AG04450 (cell line): ENCODE results near the gene PACRG. TPM values are rescaled to one million over a fixed set of nuclear protein-coding genes. Genes with fewer than 3 reads are reported as not detected.

Source experiments
- CTCF ChIA-PET: fragments of 300-600, 350-600 bp; formaldehyde crosslinking; extraction: SDS; loops from one replicate; lab custom pipeline; 2022; ENCODE audit warnings: antibody characterized with exemption, inconsistent platforms; lab: Charles Lee
- POLR2A ChIA-PET: fragments of 350-600 bp; formaldehyde crosslinking; extraction: SDS; loops from one replicate; lab custom pipeline; 2021; ENCODE audit warnings: antibody characterized with exemption, inconsistent platforms; lab: Yijun Ruan, JAX
- DNase-seq: peaks from one replicate; pipeline ENCODE4 v3.0.0-alpha.2; 2011; ENCODE audit warnings: low read depth, low spot score
- H3K27ac ChIP-seq: one replicate; pipeline ENCODE4 v1.5.1; 2012; ENCODE audit warnings: low read depth, low read length, control low read depth
- H3K27me3 ChIP-seq: one replicate; pipeline ENCODE4 v1.6.0; 2012; ENCODE audit warnings: low read length; ENCODE audit not compliant: control insufficient read depth, insufficient read depth
- H3K4me3 ChIP-seq: 2 replicates; pipeline ENCODE4 v1.5.1; 2011; ENCODE audit warnings: mild to moderate bottlenecking, low read depth, low read length, control low read depth
- H3K9me3 ChIP-seq: 2 replicates; pipeline ENCODE4 v1.5.1; 2012; ENCODE audit warnings: low read length; ENCODE audit not compliant: control insufficient read depth, insufficient read depth
- polyA plus RNA-seq: library from polyadenylated mRNA; depleted of rRNA; stranded (reverse); fragments of >200 nt; gene quantifications from 2 replicates; pipeline ENCODE4 v1.2.3, GENCODE V29; 2011
- TF ChIP-seq, protein P1 (sequence below): IDR thresholded peaks from 2 replicates; pipeline ENCODE4 v1.5.1; 2011; ENCODE audit warnings: low read depth, low read length, control low read depth, inconsistent platforms

PACRG gene
- polyA plus RNA-seq, 1 experiment, result not detected

DNA sequence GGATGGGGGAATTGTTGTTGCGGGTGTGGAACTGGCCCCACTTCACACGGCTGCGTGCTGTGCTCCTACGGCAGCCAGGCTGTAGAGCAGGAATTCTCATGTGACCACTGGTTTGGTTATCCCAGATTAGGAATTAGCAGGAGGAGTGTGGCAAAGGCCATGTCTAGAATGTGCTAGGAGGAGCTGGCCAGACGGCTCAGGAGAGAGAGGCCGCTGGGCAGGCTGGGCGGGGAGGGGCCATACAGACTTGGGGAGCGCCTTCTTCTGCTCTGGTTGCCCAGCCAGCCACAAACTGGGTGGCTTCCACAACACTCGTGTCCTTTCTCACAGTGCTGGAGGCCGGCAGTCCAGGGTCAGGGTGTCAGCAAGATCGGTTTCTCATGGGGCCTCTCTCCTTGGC lies 441.7 kb downstream of the PACRG start:
- no peak for DNase-seq
- TF ChIP-seq, protein P1, sequence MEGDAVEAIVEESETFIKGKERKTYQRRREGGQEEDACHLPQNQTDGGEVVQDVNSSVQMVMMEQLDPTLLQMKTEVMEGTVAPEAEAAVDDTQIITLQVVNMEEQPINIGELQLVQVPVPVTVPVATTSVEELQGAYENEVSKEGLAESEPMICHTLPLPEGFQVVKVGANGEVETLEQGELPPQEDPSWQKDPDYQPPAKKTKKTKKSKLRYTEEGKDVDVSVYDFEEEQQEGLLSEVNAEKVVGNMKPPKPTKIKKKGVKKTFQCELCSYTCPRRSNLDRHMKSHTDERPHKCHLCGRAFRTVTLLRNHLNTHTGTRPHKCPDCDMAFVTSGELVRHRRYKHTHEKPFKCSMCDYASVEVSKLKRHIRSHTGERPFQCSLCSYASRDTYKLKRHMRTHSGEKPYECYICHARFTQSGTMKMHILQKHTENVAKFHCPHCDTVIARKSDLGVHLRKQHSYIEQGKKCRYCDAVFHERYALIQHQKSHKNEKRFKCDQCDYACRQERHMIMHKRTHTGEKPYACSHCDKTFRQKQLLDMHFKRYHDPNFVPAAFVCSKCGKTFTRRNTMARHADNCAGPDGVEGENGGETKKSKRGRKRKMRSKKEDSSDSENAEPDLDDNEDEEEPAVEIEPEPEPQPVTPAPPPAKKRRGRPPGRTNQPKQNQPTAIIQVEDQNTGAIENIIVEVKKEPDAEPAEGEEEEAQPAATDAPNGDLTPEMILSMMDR, result no peak
- Histone ChIP-seq H3K4me3 (no peak overlapping the region), H3K9me3 (peaks cover 25% of the 10 kb centered on the region), H3K27ac (no peak overlapping the region), H3K27me3 (no peaks in the 10 kb centered on the region)
- ChIA-PET POLR2A (no interaction called here), CTCF (no interaction called here)

DNA sequence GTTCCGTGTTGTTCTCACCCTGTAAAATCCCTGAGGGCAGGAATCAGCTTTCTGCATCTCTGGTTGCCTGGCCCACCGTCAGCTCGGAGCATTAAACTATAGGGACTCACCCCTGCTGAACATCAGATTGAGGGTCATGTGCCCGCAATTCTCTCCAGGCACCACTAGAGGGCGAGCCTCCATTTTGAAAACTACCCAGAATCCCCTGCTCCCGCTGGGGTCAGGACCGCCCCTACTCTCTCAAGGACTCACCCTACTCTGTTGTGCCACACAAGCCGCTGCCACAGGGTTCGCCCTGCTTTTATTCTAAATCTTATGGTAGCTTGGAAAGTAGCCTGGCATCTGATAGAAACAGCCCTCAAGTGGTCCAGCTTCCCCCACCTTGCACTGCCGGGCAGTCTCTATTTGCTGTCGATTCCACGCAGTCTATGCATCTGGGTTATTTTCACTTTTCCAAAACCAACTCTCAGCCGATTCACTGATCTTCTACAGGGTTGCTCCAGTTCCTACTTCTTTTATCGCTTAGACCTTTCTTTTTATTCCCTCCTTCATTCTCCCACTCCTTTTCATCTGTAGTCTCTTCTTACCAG lies 442.6 kb downstream of the PACRG start:
- Histone ChIP-seq H3K9me3 (peaks cover 22% of the 10 kb centered on the region), H3K27me3 (no peaks in the 10 kb centered on the region), H3K27ac (no peak overlapping the region), H3K4me3 (no peak overlapping the region)
- ChIA-PET POLR2A (no interaction called here), CTCF (no interaction called here)
- TF ChIP-seq, protein P1, result peak; percentile 43
- no peak for DNase-seq

DNA sequence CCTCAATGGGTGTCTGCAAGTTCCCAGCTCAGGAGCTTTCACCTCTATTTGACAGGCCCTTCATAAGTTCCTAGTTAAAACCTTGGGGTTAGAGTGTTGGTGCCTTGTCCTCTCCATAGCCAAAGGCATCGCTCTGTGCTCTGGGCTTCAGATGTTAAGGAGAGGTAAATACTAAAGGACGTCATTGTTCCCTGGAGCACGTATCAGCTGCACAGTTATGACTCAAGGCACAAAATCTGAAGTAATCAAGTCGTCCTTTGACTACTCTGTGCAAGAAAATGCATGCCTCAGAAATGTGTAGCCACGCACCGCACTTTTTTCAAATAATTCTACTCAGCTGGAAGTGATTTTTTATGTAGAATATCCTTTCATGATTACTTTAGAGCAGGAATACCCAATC lies 446.0 kb downstream of the PACRG start:
- no peak overlapping the region for H3K4me3 ChIP-seq
- CTCF ChIA-PET, result interaction anchor here (0.6 kb wide), 1 partner anchor 1798 kb away, joined by 3 read pairs; no protein-coding TSS in a partner anchor
- POLR2A ChIA-PET, result no interaction called here
- peaks cover 29% of the 10 kb centered on the region for H3K9me3 ChIP-seq
- no peak overlapping the region for H3K27ac ChIP-seq
- no peak for DNase-seq
- TF ChIP-seq, protein P1, result no peak
- no peaks in the 10 kb centered on the region for H3K27me3 ChIP-seq

DNA sequence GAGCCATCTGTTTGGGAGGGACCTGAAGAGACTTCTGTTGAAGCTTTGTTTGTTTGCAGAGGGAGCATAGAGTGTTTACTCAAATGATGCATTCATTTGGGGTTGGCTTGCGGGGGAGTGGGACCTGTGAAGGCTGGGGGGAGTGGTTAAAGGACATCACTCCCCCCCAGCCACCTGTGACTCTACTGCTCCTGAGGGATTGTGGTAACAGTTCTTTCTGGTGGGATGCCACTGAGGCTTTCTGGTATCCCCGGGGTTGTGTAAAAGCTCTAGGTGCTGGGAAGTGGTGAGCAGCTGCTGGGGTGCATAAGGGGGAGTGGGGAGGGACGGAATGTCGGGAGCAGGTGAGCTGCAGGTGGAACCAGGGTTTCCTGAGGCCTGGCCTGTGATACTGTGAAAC lies 447.5 kb downstream of the PACRG start:
- peaks cover 23% of the 10 kb centered on the region for H3K9me3 ChIP-seq
- no peaks in the 10 kb centered on the region for H3K27me3 ChIP-seq
- no peak overlapping the region for H3K27ac ChIP-seq
- no peak for DNase-seq
- POLR2A ChIA-PET, result no interaction called here
- CTCF ChIA-PET, result no interaction called here
- TF ChIP-seq, protein P1, result no peak
- H3K4me3 ChIP-seq, result no peak overlapping the region

DNA sequence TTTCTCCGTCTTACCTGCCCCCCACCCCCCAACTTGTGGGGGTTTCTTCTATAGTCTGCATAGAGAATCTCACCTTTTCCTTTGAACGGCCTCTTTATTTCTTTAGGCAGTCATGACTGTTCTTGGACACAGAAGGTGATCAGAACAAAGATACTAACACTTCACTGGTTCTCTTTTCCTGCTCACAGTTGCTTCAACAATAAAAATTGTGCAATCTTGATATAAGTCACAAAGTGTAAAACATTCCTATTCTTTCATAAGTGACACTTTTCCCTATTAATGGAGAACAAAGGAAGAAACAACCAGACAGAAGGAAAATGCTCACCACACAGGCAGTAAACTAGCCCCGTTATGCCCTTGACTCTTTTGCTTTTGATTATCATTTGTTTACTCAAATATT lies 448.3 kb downstream of the PACRG start:
- ChIA-PET POLR2A (no interaction called here), CTCF (interaction anchor here (0.6 kb wide), 1 partner anchor 132 kb away, joined by 3 read pairs; no protein-coding TSS in a partner anchor)
- Histone ChIP-seq H3K4me3 (no peak overlapping the region), H3K27ac (no peak overlapping the region), H3K9me3 (peaks cover 22% of the 10 kb centered on the region), H3K27me3 (no peaks in the 10 kb centered on the region)
- TF ChIP-seq, protein P1, result no peak
- DNase-seq, result no peak
